WTC11 (cell line): ENCODE data around the gene SOCS7. TPM values are rescaled to one million over a fixed set of nuclear protein-coding genes. Genes with fewer than 3 reads are reported as not detected.

Source experiments
- ATAC-seq: fragments of 200-7000 bp; cut with Tn5 transposase; 2 replicates; pipeline ENCODE4 v1.10.0; 2021; ENCODE audit warnings: mild to moderate bottlenecking, moderate library complexity
- CTCF ChIA-PET: fragments of 300-600 bp; sonication (Branson Sonifier 250); formaldehyde crosslinking; loops from one replicate; lab custom pipeline; 2021; ENCODE audit warnings: antibody characterized with exemption; lab: Charles Lee
- POLR2A ChIA-PET: fragments of 350-600 bp; sonication (Branson Sonifier 250); formaldehyde crosslinking; loops from one replicate; lab custom pipeline; 2021; ENCODE audit warnings: antibody characterized with exemption; lab: Charles Lee
- DNase-seq: peaks from one replicate; pipeline ENCODE4 v3.0.0; 2021; ENCODE audit warnings: low spot score
- H3K27ac Mint-ChIP-seq: 2 replicates; pipeline ENCODE4 v1.8.0; 2021; ENCODE audit warnings: mixed read lengths
- H3K27me3 Mint-ChIP-seq: 2 replicates; pipeline ENCODE4 v1.8.0; 2021; ENCODE audit warnings: low read depth, mild to moderate bottlenecking, moderate library complexity, mixed read lengths
- H3K36me3 Mint-ChIP-seq: 2 replicates; pipeline ENCODE4 v1.8.0; 2021; ENCODE audit warnings: mixed read lengths
- H3K4me1 Mint-ChIP-seq: 2 replicates; pipeline ENCODE4 v1.8.0; 2022; ENCODE audit warnings: mixed read lengths
- H3K4me3 Mint-ChIP-seq: 2 replicates; pipeline ENCODE4 v1.8.0; 2021; ENCODE audit warnings: mild to moderate bottlenecking, moderate library complexity, mixed read lengths
- H3K9me3 Mint-ChIP-seq: 2 replicates; pipeline ENCODE4 v1.8.0; 2021; ENCODE audit warnings: mixed read lengths
- AR ChIP-seq: fragments of 250-450 bp; sonication (Bioruptor Pico); IDR thresholded peaks from 2 replicates; pipeline ENCODE4 v1.9.0; 2021; ENCODE audit warnings: mild to moderate bottlenecking
- CREM ChIP-seq: sonication (generic); formaldehyde crosslinking; IDR thresholded peaks from 2 replicates; pipeline ENCODE4 v1.8.1; 2022; ENCODE audit warnings: mild to moderate bottlenecking, missing genetic modification reagents, moderate library complexity
- E2F1 ChIP-seq: sonication (generic); formaldehyde crosslinking; IDR thresholded peaks from 2 replicates; pipeline ENCODE4 v1.8.0; 2022; ENCODE audit warnings: mild to moderate bottlenecking, missing genetic modification reagents
- ETV6 ChIP-seq: sonication (generic); formaldehyde crosslinking; IDR thresholded peaks from 2 replicates; pipeline ENCODE4 v1.8.1; 2022; ENCODE audit warnings: mild to moderate bottlenecking, missing genetic modification reagents
- FOXJ3 ChIP-seq: sonication (generic); formaldehyde crosslinking; IDR thresholded peaks from 2 replicates; pipeline ENCODE4 v1.9.0; 2021; ENCODE audit warnings: missing genetic modification reagents, mild to moderate bottlenecking, borderline replicate concordance
- GABPB1 ChIP-seq: sonication (generic); formaldehyde crosslinking; IDR thresholded peaks from 2 replicates; pipeline ENCODE4 v1.8.1; 2023; ENCODE audit warnings: mild to moderate bottlenecking, missing genetic modification reagents
- GTF2I ChIP-seq: fragments of 250-450 bp; sonication (Bioruptor Pico); conservative IDR thresholded peaks from 2 replicates; pipeline ENCODE4 v1.4.0; 2021; ENCODE audit warnings: mild to moderate bottlenecking
- HMGXB4 ChIP-seq: sonication (generic); formaldehyde crosslinking; IDR thresholded peaks from 2 replicates; pipeline ENCODE4 v1.8.1; 2023; ENCODE audit warnings: mild to moderate bottlenecking, moderate library complexity, missing genetic modification reagents
- MAX ChIP-seq: sonication (generic); formaldehyde crosslinking; IDR thresholded peaks from 2 replicates; pipeline ENCODE4 v1.8.0; 2022; ENCODE audit warnings: mild to moderate bottlenecking, missing genetic modification reagents
- NFE2L1 ChIP-seq: sonication (generic); formaldehyde crosslinking; IDR thresholded peaks from 2 replicates; pipeline ENCODE4 v1.8.1; 2023; ENCODE audit warnings: missing genetic modification reagents
- NR2C2 ChIP-seq: sonication (generic); formaldehyde crosslinking; IDR thresholded peaks from 2 replicates; pipeline ENCODE4 v1.8.0; 2022; ENCODE audit warnings: mild to moderate bottlenecking, missing genetic modification reagents
- SMAD4 ChIP-seq: sonication (generic); formaldehyde crosslinking; IDR thresholded peaks from 2 replicates; pipeline ENCODE4 v1.8.0; 2022; ENCODE audit warnings: mild to moderate bottlenecking, missing genetic modification reagents
- TEAD4 ChIP-seq: sonication (generic); formaldehyde crosslinking; IDR thresholded peaks from 2 replicates; pipeline ENCODE4 v1.8.0; 2022; ENCODE audit warnings: mild to moderate bottlenecking, missing genetic modification reagents
- ZNF232 ChIP-seq: sonication (generic); formaldehyde crosslinking; IDR thresholded peaks from 2 replicates; pipeline ENCODE4 v1.8.0; 2022; ENCODE audit warnings: mild to moderate bottlenecking, missing genetic modification reagents
- ZNF263 ChIP-seq: sonication (generic); formaldehyde crosslinking; IDR thresholded peaks from 2 replicates; pipeline ENCODE4 v1.8.1; 2022; ENCODE audit warnings: low read depth, mild to moderate bottlenecking, moderate library complexity, missing genetic modification reagents
- ZSCAN18 ChIP-seq: fragments of 250-450 bp; sonication (Bioruptor Pico); IDR thresholded peaks from 2 replicates; pipeline ENCODE4 v2.1.2; 2022; ENCODE audit warnings: mild to moderate bottlenecking, moderate library complexity
- total RNA-seq: library from RNA; stranded (reverse); gene quantifications from 3 replicates; pipeline ENCODE4 v1.2.3, GENCODE V29; 2021
- TF ChIP-seq, protein P1 (sequence below): sonication (generic); formaldehyde crosslinking; IDR thresholded peaks from 2 replicates; pipeline ENCODE4 v1.8.0; 2022; ENCODE audit warnings: mild to moderate bottlenecking, missing genetic modification reagents
- TF ChIP-seq, protein P2 (sequence below): sonication (generic); formaldehyde crosslinking; IDR thresholded peaks from 2 replicates; pipeline ENCODE4 v1.8.1; 2023; ENCODE audit warnings: mild to moderate bottlenecking, missing genetic modification reagents, moderate library complexity
- TF ChIP-seq, protein P3 (sequence below): sonication (generic); formaldehyde crosslinking; IDR thresholded peaks from 2 replicates; pipeline ENCODE4 v1.8.1; 2023; ENCODE audit warnings: mild to moderate bottlenecking, missing genetic modification reagents, borderline replicate concordance

Gene SOCS7
- total RNA-seq, 1 experiment from 2014 or later: 33.6 TPM

DNA sequence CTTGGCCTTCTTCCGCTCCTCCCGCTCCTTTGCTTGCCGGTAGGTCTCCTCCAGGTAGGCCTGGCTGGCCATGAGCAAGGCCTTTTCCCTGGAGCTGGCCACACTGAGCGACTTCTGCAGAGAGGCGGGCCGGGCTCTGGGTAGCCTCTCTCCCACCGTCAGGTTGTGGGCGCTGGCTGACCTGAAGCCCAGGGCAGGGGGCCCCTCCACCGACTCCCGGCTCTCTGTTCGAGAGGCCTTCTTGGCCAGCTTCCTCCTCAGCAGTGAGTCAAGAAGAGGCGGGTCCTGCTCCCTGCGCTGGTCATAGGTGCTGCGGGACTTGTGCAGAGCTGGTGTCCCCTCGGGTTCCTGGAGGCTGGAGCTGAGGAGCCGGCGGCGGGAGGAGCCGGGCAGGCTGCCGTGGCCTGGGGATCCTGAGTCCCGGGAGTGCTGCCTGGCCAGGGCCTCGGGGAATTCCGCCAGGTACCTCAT is 20.7 kb upstream of the SOCS7 start:
- TF ChIP-seq FOXJ3 (CRISPR knock-in tag) (no peak), TEAD4 (CRISPR knock-in tag) (no peak), GABPB1 (no peak), ZSCAN18 (CRISPR knock-in tag) (no peak), ZNF263 (CRISPR knock-in tag) (no peak), ZNF232 (CRISPR knock-in tag) (no peak), CREM (no peak), SMAD4 (CRISPR knock-in tag) (no peak), NR2C2 (no peak), HMGXB4 (no peak), E2F1 (CRISPR knock-in tag) (no peak), NFE2L1 (CRISPR knock-in tag) (no peak), ETV6 (CRISPR knock-in tag) (no peak), GTF2I (CRISPR knock-in tag) (no peak)
- TF ChIP-seq, protein P1, sequence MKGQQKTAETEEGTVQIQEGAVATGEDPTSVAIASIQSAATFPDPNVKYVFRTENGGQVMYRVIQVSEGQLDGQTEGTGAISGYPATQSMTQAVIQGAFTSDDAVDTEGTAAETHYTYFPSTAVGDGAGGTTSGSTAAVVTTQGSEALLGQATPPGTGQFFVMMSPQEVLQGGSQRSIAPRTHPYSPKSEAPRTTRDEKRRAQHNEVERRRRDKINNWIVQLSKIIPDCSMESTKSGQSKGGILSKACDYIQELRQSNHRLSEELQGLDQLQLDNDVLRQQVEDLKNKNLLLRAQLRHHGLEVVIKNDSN (CRISPR knock-in tag): no peak
- TF ChIP-seq, protein P2, sequence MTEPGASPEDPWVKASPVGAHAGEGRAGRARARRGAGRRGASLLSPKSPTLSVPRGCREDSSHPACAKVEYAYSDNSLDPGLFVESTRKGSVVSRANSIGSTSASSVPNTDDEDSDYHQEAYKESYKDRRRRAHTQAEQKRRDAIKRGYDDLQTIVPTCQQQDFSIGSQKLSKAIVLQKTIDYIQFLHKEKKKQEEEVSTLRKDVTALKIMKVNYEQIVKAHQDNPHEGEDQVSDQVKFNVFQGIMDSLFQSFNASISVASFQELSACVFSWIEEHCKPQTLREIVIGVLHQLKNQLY: no peak
- no peak overlapping the region for H3K27ac Mint-ChIP-seq
- no peaks in the 10 kb centered on the region for H3K36me3 Mint-ChIP-seq
- no peaks in the 10 kb centered on the region for H3K27me3 Mint-ChIP-seq
- H3K4me1 Mint-ChIP-seq: peaks cover 20% of the 10 kb centered on the region
- POLR2A ChIA-PET: interaction anchor here (0.6 to 1.0 kb wide), 3 partner anchors 13 to 1150 kb away, joined by 3 read pairs; no protein-coding TSS in a partner anchor
- H3K9me3 Mint-ChIP-seq: no peaks in the 10 kb centered on the region
- no peak for DNase-seq
- no peak for ATAC-seq
- CTCF ChIA-PET: interaction anchor here (0.6 to 10.4 kb wide), 12 partner anchors 7 to 332 kb away, joined by 3 to 221 read pairs (median 6); partner anchors contain the start of gene GPR179
- H3K4me3 Mint-ChIP-seq: no peak overlapping the region

DNA sequence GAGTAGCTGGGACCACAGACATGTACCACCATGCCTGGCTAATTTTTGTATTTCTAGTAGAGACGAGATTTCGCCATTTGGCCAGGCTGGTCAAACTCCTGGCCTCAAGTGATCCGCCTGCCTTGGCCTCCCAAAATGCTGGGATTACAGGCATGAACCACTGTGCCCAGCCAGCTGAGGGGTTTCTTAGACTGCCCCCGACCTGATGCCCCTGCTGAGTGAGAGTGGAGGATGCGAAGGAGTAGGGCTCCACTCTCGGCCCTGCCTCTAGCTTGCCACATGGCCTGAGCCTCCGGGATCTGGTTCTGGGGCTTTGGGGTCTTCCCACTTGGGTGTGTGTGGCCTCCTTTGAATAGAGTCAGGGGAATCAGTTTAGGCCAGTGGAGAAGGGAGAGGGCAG is 18.9 kb upstream of the SOCS7 start:
- no peak overlapping the region for H3K27ac Mint-ChIP-seq
- no peak for DNase-seq
- POLR2A ChIA-PET: interaction anchor here (1.2 to 3.9 kb wide), 2 partner anchors 8 to 83 kb away, joined by 5 to 19 read pairs; no protein-coding TSS in a partner anchor
- ATAC-seq: no peak
- H3K36me3 Mint-ChIP-seq: no peaks in the 10 kb centered on the region
- CTCF ChIA-PET: interaction anchor here (0.6 to 10.4 kb wide), 24 partner anchors 9 to 331 kb away, joined by 3 to 221 read pairs (median 10); partner anchors contain the start of genes GPR179 and SOCS7
- H3K4me1 Mint-ChIP-seq: peaks cover 19% of the 10 kb centered on the region
- no peaks in the 10 kb centered on the region for H3K9me3 Mint-ChIP-seq
- H3K27me3 Mint-ChIP-seq: no peaks in the 10 kb centered on the region; the same call in 1 of the 2 replicates
- H3K4me3 Mint-ChIP-seq: no peak overlapping the region
- no peak for TF ChIP-seq ETV6 (CRISPR knock-in tag)
- TF ChIP-seq, protein P3, sequence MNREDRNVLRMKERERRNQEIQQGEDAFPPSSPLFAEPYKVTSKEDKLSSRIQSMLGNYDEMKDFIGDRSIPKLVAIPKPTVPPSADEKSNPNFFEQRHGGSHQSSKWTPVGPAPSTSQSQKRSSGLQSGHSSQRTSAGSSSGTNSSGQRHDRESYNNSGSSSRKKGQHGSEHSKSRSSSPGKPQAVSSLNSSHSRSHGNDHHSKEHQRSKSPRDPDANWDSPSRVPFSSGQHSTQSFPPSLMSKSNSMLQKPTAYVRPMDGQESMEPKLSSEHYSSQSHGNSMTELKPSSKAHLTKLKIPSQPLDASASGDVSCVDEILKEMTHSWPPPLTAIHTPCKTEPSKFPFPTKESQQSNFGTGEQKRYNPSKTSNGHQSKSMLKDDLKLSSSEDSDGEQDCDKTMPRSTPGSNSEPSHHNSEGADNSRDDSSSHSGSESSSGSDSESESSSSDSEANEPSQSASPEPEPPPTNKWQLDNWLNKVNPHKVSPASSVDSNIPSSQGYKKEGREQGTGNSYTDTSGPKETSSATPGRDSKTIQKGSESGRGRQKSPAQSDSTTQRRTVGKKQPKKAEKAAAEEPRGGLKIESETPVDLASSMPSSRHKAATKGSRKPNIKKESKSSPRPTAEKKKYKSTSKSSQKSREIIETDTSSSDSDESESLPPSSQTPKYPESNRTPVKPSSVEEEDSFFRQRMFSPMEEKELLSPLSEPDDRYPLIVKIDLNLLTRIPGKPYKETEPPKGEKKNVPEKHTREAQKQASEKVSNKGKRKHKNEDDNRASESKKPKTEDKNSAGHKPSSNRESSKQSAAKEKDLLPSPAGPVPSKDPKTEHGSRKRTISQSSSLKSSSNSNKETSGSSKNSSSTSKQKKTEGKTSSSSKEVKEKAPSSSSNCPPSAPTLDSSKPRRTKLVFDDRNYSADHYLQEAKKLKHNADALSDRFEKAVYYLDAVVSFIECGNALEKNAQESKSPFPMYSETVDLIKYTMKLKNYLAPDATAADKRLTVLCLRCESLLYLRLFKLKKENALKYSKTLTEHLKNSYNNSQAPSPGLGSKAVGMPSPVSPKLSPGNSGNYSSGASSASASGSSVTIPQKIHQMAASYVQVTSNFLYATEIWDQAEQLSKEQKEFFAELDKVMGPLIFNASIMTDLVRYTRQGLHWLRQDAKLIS (CRISPR knock-in tag): no peak
- no peak for TF ChIP-seq MAX
- TF ChIP-seq AR (CRISPR knock-in tag): no peak
